Activated T-cell treated with anti-CD3 and anti-CD28 coated beads, Interleukin-2, amount 50 U/mL, for 72 hours (primary cell): Measurements from ENCODE around the gene TIRAP. TPM values are rescaled to one million over a fixed set of nuclear protein-coding genes. Genes with fewer than 3 reads are reported as not detected.
A peak's percentile ranks its signal among the peaks of the same experiment; 100 is the strongest.

Experiments
- ATAC-seq, 2 donors: fragments of 150-1000 bp; cut with Tn5 transposase; replicated peaks in 1 of 2; 2 replicates each; pipeline ENCODE4 v1.10.0; 2021; ENCODE audit warnings: moderate library complexity in 2 of 2, mild to moderate bottlenecking in 1 of 2
- DNase-seq, 2 donors: peaks; one replicate each; pipeline ENCODE4 v3.0.0; 2021 to 2022; ENCODE audit warnings: mixed read lengths in 1 of 2
- H3K27ac Mint-ChIP-seq: one replicate; pipeline ENCODE4 v1.8.0; 2022; ENCODE audit warnings: mild to moderate bottlenecking, moderate library complexity, mixed read lengths
- H3K27me3 Mint-ChIP-seq: one replicate; pipeline ENCODE4 v1.8.0; 2022; ENCODE audit warnings: low read depth, mixed read lengths
- H3K36me3 Mint-ChIP-seq, 2 donors: one replicate each; pipeline ENCODE4 v1.8.0; 2022; ENCODE audit warnings: mixed read lengths in 2 of 2, mild to moderate bottlenecking in 1 of 2; ENCODE audit not compliant: insufficient read depth in 2 of 2
- H3K4me1 Mint-ChIP-seq: one replicate; pipeline ENCODE4 v1.8.0; 2022; ENCODE audit warnings: low read depth, mixed read lengths
- H3K4me3 Mint-ChIP-seq, 2 donors: one replicate each; pipeline ENCODE4 v1.8.0; 2022; ENCODE audit warnings: mild to moderate bottlenecking in 2 of 2, mixed read lengths in 2 of 2, moderate library complexity in 2 of 2
- H3K9me3 Mint-ChIP-seq, 2 donors: one replicate each; pipeline ENCODE4 v1.8.0; 2022; ENCODE audit warnings: mixed read lengths in 2 of 2
- total RNA-seq, 2 donors: library from RNA; stranded (reverse); gene quantifications; one replicate each; pipeline ENCODE4 v1.2.3, GENCODE V29; 2022

TIRAP gene
- total RNA-seq, 2 donors from 2014 or later: 14.0 to 15.2 TPM

DNA sequence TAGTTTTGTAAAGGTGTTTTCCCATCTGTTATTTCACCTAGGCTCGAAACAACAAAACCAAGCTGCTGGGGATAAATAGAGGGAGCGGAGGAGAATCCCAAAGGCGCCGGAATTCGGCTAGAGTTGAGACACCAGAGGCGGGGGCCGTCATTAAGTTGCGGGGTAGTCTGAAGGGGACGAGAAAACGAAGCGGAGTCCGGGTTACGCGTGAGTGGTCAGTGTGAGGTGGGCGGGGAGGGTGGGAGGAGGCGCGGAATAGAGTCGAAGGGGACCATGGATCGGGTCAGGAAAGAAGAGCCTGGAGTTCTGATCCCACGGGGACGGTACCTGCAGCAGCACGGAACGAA, 14.6 kb upstream of the TIRAP start:
- no peaks in the 10 kb centered on the region for H3K9me3 Mint-ChIP-seq
- H3K36me3 Mint-ChIP-seq: peaks cover 13 to 34% of the 10 kb centered on the region in 2 donors
- H3K4me3 Mint-ChIP-seq: peak overlapping the region; percentile 96 to 97
- ATAC-seq (peak; percentile 1), DNase-seq (no peak)
- no peaks in the 10 kb centered on the region for H3K27me3 Mint-ChIP-seq
- peak overlapping the region; percentile 100 for H3K27ac Mint-ChIP-seq
- peaks cover 53% of the 10 kb centered on the region for H3K4me1 Mint-ChIP-seq

- Mint-ChIP-seq H3K4me1 (peaks cover 53% of the 10 kb centered on the region), H3K9me3 (no peaks in the 10 kb centered on the region), H3K27me3 (no peaks in the 10 kb centered on the region), H3K4me3 (peak within 1 kb of the TSS; percentile 96 to 97), H3K27ac (peak within 1 kb of the TSS; percentile 100), H3K36me3 (peaks cover 13 to 28% of the 10 kb centered on the region in 2 donors)
- ATAC-seq (peak; percentile 99), DNase-seq (peak; percentile 100)
Observed at GRCh38 chr11:126268708-126269579, 13.9 kb upstream of the TIRAP start, which contains the start of the genes FOXRED1 and SRPRA. Gene FOXRED1 (plus strand): TSS chr11:126269154. CDS start chr11:126269207, 53 bp downstream. Gene SRPRA (minus strand): TSS chr11:126268895. CDS start chr11:126268804, 91 bp downstream.

DNA sequence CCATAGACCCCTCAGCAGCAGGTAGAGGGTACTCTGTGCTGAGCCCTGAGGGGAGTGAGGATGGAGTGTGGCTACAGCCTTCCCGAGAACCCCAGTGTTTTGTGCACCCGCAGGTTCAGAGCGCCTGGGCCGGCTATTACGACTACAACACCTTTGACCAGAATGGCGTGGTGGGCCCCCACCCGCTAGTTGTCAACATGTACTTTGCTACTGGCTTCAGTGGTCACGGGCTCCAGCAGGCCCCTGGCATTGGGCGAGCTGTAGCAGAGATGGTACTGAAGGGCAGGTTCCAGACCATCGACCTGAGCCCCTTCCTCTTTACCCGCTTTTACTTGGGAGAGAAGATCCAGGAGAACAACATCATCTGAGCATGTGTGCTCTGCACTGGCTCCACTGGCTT, 5.6 kb upstream of the TIRAP start:
- no peak overlapping the region for H3K4me3 Mint-ChIP-seq
- H3K36me3 Mint-ChIP-seq: peaks cover 7 to 15% of the 10 kb centered on the region in 2 donors
- peaks cover 8% of the 10 kb centered on the region for H3K27me3 Mint-ChIP-seq
- no peak for DNase-seq
- no peak for ATAC-seq
- no peaks in the 10 kb centered on the region for H3K9me3 Mint-ChIP-seq
- peaks cover 26% of the 10 kb centered on the region for H3K4me1 Mint-ChIP-seq
- H3K27ac Mint-ChIP-seq: no peak overlapping the region

GRCh38 chr11:126277780-126278179, 5.1 kb upstream of the TIRAP start:
- Mint-ChIP-seq H3K27ac (no peak overlapping the region), H3K27me3 (peaks cover 8% of the 10 kb centered on the region), H3K4me1 (peaks cover 26% of the 10 kb centered on the region), H3K36me3 (peaks cover 7 to 15% of the 10 kb centered on the region in 2 donors), H3K9me3 (no peaks in the 10 kb centered on the region), H3K4me3 (no peak overlapping the region)
- DNase-seq (no peak), ATAC-seq (no peak)

DNA sequence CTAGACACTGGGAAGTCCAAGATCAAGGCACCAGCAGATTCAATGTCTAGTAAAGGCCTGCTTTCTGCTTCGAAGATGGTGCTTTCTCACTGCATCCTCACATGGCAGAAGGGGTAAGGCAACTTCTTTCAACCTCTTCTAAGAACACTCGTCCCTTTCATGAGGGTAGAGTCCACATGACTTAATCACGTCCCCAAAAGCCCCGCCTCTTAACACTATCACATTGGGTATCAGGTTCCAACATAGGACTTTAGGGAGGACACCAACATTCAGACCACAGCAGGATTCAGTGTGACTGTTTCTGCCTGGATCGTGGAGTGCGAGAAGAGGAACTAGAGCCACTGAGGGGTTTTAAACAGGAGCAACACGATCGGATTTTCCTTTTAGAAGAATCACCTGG, 3.7 kb upstream of the TIRAP start:
- H3K27ac Mint-ChIP-seq: no peak overlapping the region
- H3K27me3 Mint-ChIP-seq: peaks cover 8% of the 10 kb centered on the region
- no peak for ATAC-seq
- H3K4me1 Mint-ChIP-seq: peaks cover 36% of the 10 kb centered on the region
- no peaks in the 10 kb centered on the region for H3K9me3 Mint-ChIP-seq
- no peak overlapping the region for H3K4me3 Mint-ChIP-seq
- no peak for DNase-seq
- peaks cover 10 to 18% of the 10 kb centered on the region in 2 donors for H3K36me3 Mint-ChIP-seq

- ATAC-seq (no peak), DNase-seq (no peak)
- H3K9me3 Mint-ChIP-seq: no peaks in the 10 kb centered on the region
- peaks cover 50% of the 10 kb centered on the region for H3K4me1 Mint-ChIP-seq
- peaks cover 9 to 15% of the 10 kb centered on the region in 2 donors for H3K36me3 Mint-ChIP-seq
- peaks cover 8% of the 10 kb centered on the region for H3K27me3 Mint-ChIP-seq
- H3K27ac Mint-ChIP-seq: no peak overlapping the region
- no peak overlapping the region for H3K4me3 Mint-ChIP-seq
Observed at GRCh38 chr11:126280595-126280994, 2.3 kb upstream of the TIRAP start.

- H3K27me3 Mint-ChIP-seq: peaks cover 8% of the 10 kb centered on the region
- ATAC-seq (no peak), DNase-seq (no peak)
- no peak overlapping the region for H3K27ac Mint-ChIP-seq
- peak overlapping the region; percentile 97 to 98 for H3K4me3 Mint-ChIP-seq
- H3K9me3 Mint-ChIP-seq: no peaks in the 10 kb centered on the region
- peaks cover 6 to 10% of the 10 kb centered on the region in 2 donors for H3K36me3 Mint-ChIP-seq
- H3K4me1 Mint-ChIP-seq: peaks cover 49% of the 10 kb centered on the region
Observed at GRCh38 chr11:126281245-126281644, 1.6 kb upstream of the TIRAP start.

DNA sequence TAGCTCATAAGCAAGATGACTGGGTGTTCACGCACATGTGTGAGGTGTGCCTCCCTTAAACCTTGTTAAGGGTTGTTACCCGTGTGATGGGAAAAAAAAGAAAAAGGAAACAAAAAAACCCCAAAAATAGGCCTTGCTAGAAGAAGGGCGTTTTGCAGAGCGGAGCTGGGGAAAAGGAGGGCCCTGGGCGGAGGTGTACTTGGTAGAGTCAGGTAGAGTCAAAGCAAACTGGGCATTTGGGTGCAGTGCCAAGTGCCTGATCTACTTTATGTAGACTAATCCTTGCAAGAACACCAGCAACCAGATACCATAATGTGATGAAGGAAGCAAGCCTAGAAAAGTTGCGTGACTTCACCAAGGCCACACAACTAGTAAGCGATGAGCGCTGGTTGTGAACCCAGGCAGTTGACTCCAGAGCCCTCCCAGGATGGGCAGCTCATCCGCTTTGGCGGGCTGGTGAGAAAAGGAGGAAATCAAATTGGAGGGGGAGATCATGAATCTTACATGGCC, 1.2 kb upstream of the TIRAP start:
- Mint-ChIP-seq H3K27me3 (peaks cover 8% of the 10 kb centered on the region), H3K4me1 (peaks cover 49% of the 10 kb centered on the region), H3K9me3 (no peaks in the 10 kb centered on the region), H3K36me3 (peaks cover 6 to 10% of the 10 kb centered on the region in 2 donors), H3K27ac (peak overlapping the region; percentile 97), H3K4me3 (peak overlapping the region; percentile 97 to 98)
- no peak for DNase-seq
- ATAC-seq: no peak

DNA sequence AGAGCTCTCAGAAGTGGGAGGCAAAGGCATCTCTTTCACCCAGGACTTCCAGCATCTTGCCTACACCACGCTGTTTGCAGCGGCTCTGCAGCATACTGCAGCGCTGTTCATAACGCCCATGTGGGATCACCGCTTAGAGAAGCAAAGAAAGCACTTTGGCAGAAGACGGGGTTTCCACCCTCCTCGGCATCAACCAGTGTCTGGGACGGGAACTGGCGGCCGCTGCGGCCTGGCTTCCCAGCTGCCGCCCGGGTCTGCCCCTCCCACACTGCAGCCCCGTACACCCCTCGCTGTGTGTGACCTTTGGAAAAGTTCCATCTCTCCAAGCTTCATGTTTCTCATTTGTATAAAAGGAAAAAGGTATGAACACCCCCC, 545 bp upstream of the TIRAP start:
- Mint-ChIP-seq H3K4me3 (peak overlapping the region; percentile 97 to 98), H3K4me1 (peaks cover 49% of the 10 kb centered on the region), H3K27ac (peak overlapping the region; percentile 97), H3K27me3 (peaks cover 8% of the 10 kb centered on the region), H3K36me3 (peaks cover 6 to 9% of the 10 kb centered on the region in 2 donors), H3K9me3 (no peaks in the 10 kb centered on the region)
- DNase-seq: peak; percentile 35 to 41
- ATAC-seq: peak; percentile 27 to 28

DNA sequence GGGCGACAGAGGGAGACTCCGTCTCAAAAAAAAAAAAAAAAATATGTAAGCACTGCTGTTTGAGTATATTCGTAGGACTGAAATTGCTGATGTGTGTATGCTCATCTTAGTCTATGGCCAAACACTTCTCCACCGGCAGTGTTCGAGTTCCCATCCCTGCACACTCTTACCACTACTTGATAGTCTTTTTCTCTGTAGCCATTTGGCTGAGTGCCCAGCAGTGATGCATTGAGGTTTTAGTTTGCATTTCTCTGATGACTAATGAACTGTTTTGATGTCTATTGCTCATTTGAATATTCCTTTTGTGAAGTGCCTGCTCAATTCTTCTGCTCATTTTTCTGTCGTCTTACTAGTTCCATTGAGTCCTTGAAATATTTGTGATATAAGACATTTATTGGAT, 1.9 kb downstream of the TIRAP start:
- peaks cover 57% of the 10 kb centered on the region for H3K4me1 Mint-ChIP-seq
- H3K4me3 Mint-ChIP-seq: peak overlapping the region; percentile 97 to 98
- H3K27me3 Mint-ChIP-seq: peaks cover 8% of the 10 kb centered on the region
- no peaks in the 10 kb centered on the region for H3K9me3 Mint-ChIP-seq
- peak; percentile 89 to 90 for DNase-seq
- peak overlapping the region; percentile 33 for H3K27ac Mint-ChIP-seq
- peak; percentile 68 for ATAC-seq
- H3K36me3 Mint-ChIP-seq: peaks cover 4 to 6% of the 10 kb centered on the region in 2 donors

DNA sequence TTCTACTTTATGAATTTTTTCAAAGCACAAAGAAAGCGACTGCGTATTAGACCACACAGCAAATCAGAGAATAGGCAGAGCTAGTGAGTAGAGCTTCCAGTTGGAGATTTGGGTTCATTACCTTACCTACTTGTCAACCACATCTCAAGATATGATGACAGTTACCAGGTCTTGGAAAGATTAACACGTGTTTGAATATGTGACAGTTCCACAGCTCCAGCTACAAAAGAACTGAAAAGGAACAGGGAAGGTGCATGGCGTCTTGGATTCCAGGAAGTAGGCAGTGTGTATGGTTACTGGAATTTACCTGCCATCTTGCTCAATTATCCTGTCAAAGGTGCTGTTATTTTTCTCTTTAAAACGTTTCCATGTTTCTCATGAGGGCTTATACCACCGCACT, 5.3 kb downstream of the TIRAP start:
- H3K9me3 Mint-ChIP-seq: no peaks in the 10 kb centered on the region
- H3K27ac Mint-ChIP-seq: peak overlapping the region; percentile 24
- H3K27me3 Mint-ChIP-seq: no peaks in the 10 kb centered on the region
- H3K4me1 Mint-ChIP-seq: peaks cover 37% of the 10 kb centered on the region
- H3K36me3 Mint-ChIP-seq: peaks cover 3 to 6% of the 10 kb centered on the region in 2 donors
- DNase-seq (no peak), ATAC-seq (no peak)
- H3K4me3 Mint-ChIP-seq: no peak overlapping the region

DNA sequence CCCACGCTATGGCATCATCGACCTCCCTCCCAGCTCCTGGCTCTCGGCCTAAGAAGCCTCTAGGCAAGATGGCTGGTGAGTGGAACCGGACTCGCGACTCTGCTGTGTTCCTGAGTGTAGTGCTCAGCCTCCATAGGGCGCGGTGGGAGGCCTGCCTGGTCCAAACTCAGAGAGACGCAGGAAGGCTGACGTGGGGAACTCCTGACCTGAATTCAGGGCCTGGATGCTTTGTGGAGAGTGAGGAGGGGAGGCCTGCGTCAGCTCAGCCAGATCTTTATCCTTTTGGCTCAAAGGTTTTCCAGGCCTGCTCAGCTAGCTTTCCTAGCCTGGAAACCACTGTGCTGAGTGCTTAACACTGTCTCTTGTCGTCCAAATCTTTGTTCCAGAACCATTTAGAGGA, 8.0 kb downstream of the TIRAP start:
- Mint-ChIP-seq H3K4me3 (no peak overlapping the region), H3K4me1 (peaks cover 19% of the 10 kb centered on the region), H3K27ac (no peak overlapping the region), H3K36me3 (peaks cover 4 to 5% of the 10 kb centered on the region in 2 donors), H3K9me3 (no peaks in the 10 kb centered on the region), H3K27me3 (no peaks in the 10 kb centered on the region)
- DNase-seq: no peak
- no peak for ATAC-seq

- Mint-ChIP-seq H3K9me3 (no peaks in the 10 kb centered on the region), H3K27ac (peak overlapping the region; percentile 18), H3K36me3 (peaks cover 4 to 5% of the 10 kb centered on the region in 2 donors), H3K27me3 (no peaks in the 10 kb centered on the region), H3K4me3 (no peak overlapping the region), H3K4me1 (peaks cover 10% of the 10 kb centered on the region)
- no peak for DNase-seq
- ATAC-seq: no peak
Observed at GRCh38 chr11:126293726-126294125, 10.8 kb downstream of the TIRAP start.
